Measurements from ENCODE around the gene MYBPH.

The MYBPH gene

DNA sequence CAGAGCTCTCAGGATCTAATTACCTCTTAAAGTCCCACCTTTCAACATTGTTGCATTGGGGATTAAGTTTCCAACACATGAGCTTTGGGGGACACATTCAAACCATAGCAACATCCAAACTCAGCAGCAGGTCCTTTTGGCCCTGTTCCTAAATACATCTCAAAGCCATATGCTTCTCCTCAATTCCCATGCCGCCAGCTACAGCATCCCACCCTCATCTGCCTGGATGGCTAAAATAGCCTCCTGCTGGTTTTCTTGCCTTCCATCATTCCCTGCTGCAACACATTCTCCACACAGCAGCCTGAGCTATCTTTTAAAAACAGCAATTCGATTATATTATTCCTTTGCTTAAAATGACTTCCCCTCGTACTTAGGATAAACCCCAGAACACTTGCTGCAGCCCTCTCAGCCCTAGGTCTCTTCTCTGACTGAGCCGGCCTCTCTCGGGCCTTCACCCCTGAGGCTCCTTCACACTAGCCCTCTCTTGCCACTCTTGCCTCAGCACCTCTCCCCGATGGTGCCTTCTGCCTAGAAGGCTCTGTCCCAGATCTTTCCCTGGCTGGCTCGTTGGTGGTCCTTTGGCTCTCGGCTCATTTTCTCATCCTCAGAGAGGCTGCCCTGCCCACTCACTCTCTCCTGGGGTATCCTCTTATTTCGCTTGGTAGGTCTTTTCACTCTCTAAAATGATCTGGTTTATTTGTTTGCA lies 16.5 kb downstream of the MYBPH start:
- Histone ChIP-seq H3K4me3 (ENCODE audit: insufficient read depth, low read depth, low read length) (no peak overlapping the region), H3K9me3 (ENCODE audit: control insufficient read depth, low read length) (no peaks in the 10 kb centered on the region), H3K4me1 (ENCODE audit: control insufficient read depth, insufficient read depth, low read length) (peaks cover 29% of the 10 kb centered on the region), H3K36me3 (ENCODE audit: control insufficient read depth, insufficient read depth, low read length) (no peaks in the 10 kb centered on the region), H3K27ac (ENCODE audit: insufficient read depth, low read depth, low read length, poor library complexity, severe bottlenecking) (no peak overlapping the region), H3K27me3 (ENCODE audit: control insufficient read depth, insufficient read depth, low read length, poor library complexity, severe bottlenecking) (no peaks in the 10 kb centered on the region)
- 78 to 84% methylated on average over 8 to 9 of the region's 9 CpGs for WGBS, 2 experiments

DNA sequence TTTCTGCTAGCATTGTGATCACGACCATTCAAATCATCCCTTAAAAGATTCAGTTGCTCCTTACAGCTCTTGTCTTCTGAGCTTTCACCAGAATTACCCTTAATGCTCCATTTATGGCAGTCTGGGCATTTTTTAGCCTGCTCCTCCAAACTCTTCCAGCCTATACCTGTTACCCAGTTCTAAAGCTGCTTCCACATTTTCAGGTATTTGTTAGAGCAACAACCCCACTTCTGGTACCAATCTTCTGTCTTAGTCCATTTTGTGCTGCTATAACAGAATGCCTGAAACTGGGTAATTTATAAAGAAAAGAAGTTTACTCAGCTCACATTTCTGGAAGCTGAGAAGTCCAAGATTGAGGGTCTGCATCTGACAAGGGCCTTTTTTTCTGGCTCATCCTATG lies 17.2 kb downstream of the MYBPH start:
- WGBS, 2 experiments: 90 to 98% methylated on average over 1 of the region's 1 CpG
- Histone ChIP-seq H3K4me1 (ENCODE audit: control insufficient read depth, insufficient read depth, low read length) (peaks cover 36% of the 10 kb centered on the region), H3K4me3 (ENCODE audit: insufficient read depth, low read depth, low read length) (no peak overlapping the region), H3K9me3 (ENCODE audit: control insufficient read depth, low read length) (no peaks in the 10 kb centered on the region), H3K36me3 (ENCODE audit: control insufficient read depth, insufficient read depth, low read length) (no peaks in the 10 kb centered on the region), H3K27me3 (ENCODE audit: control insufficient read depth, insufficient read depth, low read length, poor library complexity, severe bottlenecking) (no peaks in the 10 kb centered on the region), H3K27ac (ENCODE audit: insufficient read depth, low read depth, low read length, poor library complexity, severe bottlenecking) (no peak overlapping the region)

DNA sequence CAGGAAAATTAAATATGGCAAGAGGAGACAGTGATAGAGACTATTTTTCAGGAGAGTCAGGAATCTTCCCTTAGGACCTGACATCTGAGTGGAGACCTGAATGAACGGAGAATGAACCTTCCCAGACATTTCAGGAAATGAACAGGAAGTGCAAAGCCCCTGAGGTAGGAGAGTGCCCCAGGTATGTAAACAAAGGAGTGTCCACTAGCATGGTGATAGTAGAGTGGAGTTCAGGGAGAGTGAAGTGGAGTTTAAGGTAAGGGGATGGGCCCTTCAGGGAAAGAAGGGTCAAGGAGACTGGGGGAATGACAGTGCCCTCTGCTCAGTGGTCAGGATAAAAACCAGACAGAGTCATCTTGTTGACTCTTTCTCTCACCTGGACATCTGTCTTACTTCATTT lies 19.3 kb downstream of the MYBPH start:
- Histone ChIP-seq H3K9me3 (ENCODE audit: control insufficient read depth, low read length) (no peaks in the 10 kb centered on the region), H3K4me1 (ENCODE audit: control insufficient read depth, insufficient read depth, low read length) (peaks cover 56% of the 10 kb centered on the region), H3K27me3 (ENCODE audit: control insufficient read depth, insufficient read depth, low read length, poor library complexity, severe bottlenecking) (no peaks in the 10 kb centered on the region), H3K4me3 (ENCODE audit: insufficient read depth, low read depth, low read length) (no peak overlapping the region), H3K27ac (ENCODE audit: insufficient read depth, low read depth, low read length, poor library complexity, severe bottlenecking) (no peak overlapping the region), H3K36me3 (ENCODE audit: control insufficient read depth, insufficient read depth, low read length) (no peaks in the 10 kb centered on the region)
- whole genome bisulfite sequencing, 2 experiments: 92 to 100% methylated on average over 1 of the region's 1 CpG

DNA sequence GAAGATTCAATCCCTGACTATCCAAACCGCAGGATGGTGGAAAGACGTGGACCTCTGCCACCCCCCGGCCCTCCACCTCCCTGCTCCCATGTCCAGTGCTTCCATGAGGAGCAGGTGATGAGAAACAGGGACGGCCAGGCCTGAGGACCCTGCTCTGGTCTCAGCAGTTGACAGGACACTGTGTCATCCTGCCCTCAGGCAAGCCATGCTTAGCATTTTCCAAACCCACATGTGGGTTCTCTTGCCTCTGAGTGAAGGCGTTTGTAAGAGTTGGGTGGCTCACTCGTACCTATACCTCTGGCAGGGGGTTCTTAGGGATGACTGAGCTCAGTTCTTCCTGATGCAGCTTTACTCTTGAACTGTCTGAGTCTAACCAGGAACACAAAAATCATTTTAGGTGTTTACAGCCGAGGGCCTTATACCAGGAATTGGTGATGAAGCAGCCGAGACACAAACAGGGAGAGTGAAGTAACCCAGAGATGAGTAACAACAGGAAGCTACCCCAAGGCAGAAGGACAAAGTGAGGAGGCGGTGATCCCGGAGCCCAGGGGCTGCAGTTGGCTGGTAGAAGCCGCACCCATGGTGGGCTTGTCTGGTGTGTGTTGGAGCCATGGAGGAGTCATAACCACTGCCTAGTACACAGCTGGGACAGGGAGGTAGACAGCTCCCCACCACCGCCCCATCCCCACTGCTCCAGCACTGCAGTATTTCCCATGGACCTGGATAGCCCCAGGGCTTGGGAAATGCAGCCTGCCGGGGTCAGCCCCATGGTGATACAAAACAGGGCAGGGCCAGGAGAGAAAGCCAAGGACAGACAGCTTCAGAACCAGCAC lies 21.4 kb downstream of the MYBPH start:
- no peak overlapping the region for H3K4me3 ChIP-seq (ENCODE audit: insufficient read depth, low read depth, low read length)
- no peaks in the 10 kb centered on the region for H3K9me3 ChIP-seq (ENCODE audit: control insufficient read depth, low read length)
- H3K27ac ChIP-seq (ENCODE audit: insufficient read depth, low read depth, low read length, poor library complexity, severe bottlenecking): no peak overlapping the region
- H3K4me1 ChIP-seq (ENCODE audit: control insufficient read depth, insufficient read depth, low read length): peaks cover 70% of the 10 kb centered on the region
- 80 to 83% methylated on average over 13 of the region's 13 CpGs for WGBS, 2 experiments
- no peaks in the 10 kb centered on the region for H3K27me3 ChIP-seq (ENCODE audit: control insufficient read depth, insufficient read depth, low read length, poor library complexity, severe bottlenecking)
- no peaks in the 10 kb centered on the region for H3K36me3 ChIP-seq (ENCODE audit: control insufficient read depth, insufficient read depth, low read length)

DNA sequence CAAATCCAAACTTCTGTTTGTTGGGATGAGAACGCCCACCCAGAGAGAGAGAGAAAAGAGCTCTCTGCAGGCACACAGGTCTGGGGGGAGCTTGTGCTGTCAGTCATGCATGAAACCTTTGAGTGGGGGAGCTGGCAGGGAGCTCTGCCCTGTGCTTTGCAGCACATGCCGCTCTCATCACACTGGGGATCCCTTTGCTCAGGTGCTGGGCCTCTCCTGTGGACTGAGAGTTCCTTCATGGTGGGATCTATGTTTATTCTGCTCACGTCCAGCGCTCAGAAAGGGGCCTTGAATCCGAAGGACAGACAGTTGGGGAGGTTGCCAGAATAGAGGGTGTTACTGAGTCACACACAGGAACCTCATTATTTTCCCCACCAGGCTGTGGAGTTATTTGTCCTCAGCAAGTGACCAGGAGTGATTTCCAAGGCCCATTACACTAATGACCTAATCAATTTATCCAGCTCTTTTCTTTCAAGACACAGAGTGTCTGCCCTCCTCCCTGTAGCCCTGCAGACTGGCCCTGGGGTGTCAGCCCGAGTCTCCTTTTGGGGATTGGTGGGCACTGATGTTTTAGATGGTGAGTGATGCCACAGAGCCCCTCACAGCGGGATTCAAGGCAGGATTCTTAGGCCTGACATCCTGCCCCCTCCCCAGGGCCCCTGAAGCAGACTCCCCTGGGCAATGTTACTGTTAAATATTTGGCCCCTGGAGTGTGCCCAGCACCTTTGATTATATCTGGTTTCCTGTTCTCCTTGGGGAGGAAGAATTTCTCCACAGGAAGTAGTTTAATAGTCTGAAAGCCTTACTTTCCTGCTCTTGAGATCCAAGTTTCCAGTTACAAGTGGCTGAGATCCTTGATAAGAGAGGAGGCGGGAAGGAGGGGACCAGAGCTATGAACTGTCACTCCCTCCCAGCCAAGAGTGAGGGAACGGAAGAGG lies 22.3 kb downstream of the MYBPH start:
- Histone ChIP-seq H3K9me3 (ENCODE audit: control insufficient read depth, low read length) (no peaks in the 10 kb centered on the region), H3K27me3 (ENCODE audit: control insufficient read depth, insufficient read depth, low read length, poor library complexity, severe bottlenecking) (no peaks in the 10 kb centered on the region), H3K27ac (ENCODE audit: insufficient read depth, low read depth, low read length, poor library complexity, severe bottlenecking) (no peak overlapping the region), H3K4me1 (ENCODE audit: control insufficient read depth, insufficient read depth, low read length) (peaks cover 67% of the 10 kb centered on the region), H3K36me3 (ENCODE audit: control insufficient read depth, insufficient read depth, low read length) (no peaks in the 10 kb centered on the region), H3K4me3 (ENCODE audit: insufficient read depth, low read depth, low read length) (no peak overlapping the region)
- 32 to 37% methylated on average over 9 of the region's 9 CpGs for WGBS, 2 experiments

DNA sequence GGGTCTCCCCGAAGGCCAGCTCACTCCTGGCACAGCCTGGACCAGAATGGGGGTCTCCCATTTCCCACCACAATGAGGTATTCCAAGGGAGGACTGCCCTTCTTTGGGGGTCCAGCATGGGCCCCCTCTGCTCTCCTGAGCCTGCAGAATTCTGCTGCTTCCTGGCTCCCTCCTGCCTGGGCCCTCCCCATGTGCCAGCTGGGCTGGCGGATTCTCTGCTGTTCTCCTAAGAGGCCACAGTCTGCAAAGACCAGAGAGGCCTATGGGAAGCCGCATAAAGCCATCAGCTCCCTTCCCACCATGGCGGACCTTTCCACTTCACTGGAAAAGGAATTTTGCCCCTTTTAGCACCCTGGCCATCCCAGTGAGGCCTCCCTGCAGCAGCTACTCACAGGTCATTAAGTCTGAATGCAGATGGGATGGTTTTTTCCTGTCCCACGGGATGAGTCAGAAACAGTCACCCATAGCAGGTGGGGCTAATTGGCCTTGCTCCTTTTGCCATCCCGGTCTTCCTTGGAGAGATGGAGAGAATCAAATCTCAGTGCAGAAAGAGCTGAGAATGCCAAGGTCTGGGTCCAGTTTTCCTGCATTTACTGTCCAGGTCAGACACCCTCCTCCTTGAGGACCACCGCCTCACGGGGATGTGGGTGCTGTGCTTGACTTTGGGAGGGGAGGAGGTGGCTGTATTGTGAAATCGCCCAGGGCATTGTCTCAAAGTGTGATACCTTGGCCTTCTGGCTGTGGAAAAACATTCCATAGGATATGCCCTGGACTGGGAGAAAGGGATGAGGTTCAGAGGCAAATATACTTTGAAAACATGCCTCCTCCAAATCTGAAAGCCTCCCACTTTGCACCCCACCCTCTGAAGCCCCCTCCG lies 23.2 kb downstream of the MYBPH start:
- 38 to 39% methylated on average over 10 of the region's 10 CpGs for whole genome bisulfite sequencing, 2 experiments
- peaks cover 67% of the 10 kb centered on the region for H3K4me1 ChIP-seq (ENCODE audit: control insufficient read depth, insufficient read depth, low read length)
- no peaks in the 10 kb centered on the region for H3K36me3 ChIP-seq (ENCODE audit: control insufficient read depth, insufficient read depth, low read length)
- no peaks in the 10 kb centered on the region for H3K9me3 ChIP-seq (ENCODE audit: control insufficient read depth, low read length)
- no peaks in the 10 kb centered on the region for H3K27me3 ChIP-seq (ENCODE audit: control insufficient read depth, insufficient read depth, low read length, poor library complexity, severe bottlenecking)
- peak overlapping the region; percentile 77 for H3K27ac ChIP-seq (ENCODE audit: insufficient read depth, low read depth, low read length, poor library complexity, severe bottlenecking)
- no peak overlapping the region for H3K4me3 ChIP-seq (ENCODE audit: insufficient read depth, low read depth, low read length)

DNA sequence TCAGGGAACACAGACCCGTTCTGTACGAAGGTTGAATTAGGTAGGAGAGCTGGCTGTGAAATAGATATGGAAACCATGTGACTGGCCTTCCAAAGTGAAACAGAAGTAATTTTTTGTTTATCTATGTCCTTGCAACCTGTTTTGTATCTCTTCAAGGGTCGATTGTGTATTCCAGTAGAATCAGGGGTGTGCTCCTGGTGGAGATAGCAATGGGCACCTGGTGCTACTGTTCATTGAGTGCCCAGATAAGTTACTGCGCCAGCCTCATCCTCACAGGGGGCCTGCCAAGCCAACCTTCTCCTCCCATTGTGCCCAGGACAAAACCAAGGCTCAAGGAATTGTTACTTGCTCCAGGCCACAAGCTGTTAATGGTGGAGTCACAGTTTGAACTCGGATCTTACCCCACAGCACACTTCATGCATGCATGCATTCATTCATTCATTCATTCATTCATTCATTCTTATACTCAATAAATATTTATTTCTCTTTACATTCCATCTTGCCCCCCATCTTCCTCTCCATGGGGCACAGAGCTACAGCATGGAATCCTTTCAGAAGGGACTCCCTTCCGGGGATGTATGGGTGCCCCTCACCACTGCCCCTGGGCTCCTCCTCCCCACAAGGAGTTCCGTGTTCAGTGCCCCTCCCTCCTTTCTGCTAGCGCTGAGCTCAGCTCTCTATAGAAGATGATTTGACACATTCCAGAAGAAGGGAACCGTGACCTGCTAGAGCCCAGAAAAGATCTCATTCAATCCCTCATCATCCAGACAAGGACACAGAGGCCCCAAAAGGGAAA lies 24.1 kb downstream of the MYBPH start:
- WGBS, 2 experiments: 75 to 76% methylated on average over 9 of the region's 9 CpGs
- no peak overlapping the region for H3K27ac ChIP-seq (ENCODE audit: insufficient read depth, low read depth, low read length, poor library complexity, severe bottlenecking)
- peaks cover 67% of the 10 kb centered on the region for H3K4me1 ChIP-seq (ENCODE audit: control insufficient read depth, insufficient read depth, low read length)

DNA sequence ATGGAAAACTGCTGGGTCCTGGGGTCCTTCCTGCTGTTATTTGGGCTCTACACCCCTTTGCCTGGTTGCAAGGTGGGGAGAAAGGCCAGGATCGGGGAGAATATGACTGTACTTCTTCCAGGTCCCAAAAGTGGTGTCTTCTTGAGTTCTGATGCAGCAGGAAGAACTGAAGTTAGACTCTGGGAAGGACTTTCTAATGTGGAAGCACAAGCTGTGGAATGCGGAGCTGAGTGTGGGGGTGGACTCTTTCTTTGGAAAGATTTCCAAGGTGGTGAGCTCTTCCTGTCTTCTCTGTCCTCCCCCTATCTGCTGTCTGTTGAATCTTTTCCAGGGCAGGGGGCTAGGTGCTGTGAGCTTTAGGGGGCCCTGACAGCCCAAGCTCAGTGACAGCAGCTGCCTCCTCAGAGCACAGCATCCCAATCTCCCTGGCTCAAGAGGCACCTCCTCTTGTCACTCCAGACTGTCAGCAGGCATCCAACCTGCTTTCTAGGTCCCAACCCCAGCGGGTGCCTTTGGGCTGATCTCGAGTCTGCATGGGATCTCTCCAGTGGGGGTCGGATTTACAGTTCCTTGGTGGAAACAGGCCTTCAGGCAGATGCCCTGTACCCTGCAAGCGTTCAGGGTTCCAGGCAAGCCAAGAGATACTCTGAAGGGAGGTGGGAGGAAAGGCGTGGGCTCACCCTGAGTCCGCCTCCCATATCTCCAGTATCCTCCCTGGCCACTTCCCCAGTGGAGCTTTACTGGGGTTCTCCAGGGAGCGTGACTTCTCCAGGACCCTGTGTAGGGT lies 24.9 kb downstream of the MYBPH start:
- H3K4me3 ChIP-seq (ENCODE audit: insufficient read depth, low read depth, low read length): no peak overlapping the region
- H3K27ac ChIP-seq (ENCODE audit: insufficient read depth, low read depth, low read length, poor library complexity, severe bottlenecking): no peak overlapping the region
- H3K4me1 ChIP-seq (ENCODE audit: control insufficient read depth, insufficient read depth, low read length): peaks cover 65% of the 10 kb centered on the region
- WGBS, 2 experiments: 81 to 83% methylated on average over 9 of the region's 9 CpGs
- H3K27me3 ChIP-seq (ENCODE audit: control insufficient read depth, insufficient read depth, low read length, poor library complexity, severe bottlenecking): no peaks in the 10 kb centered on the region
- no peaks in the 10 kb centered on the region for H3K36me3 ChIP-seq (ENCODE audit: control insufficient read depth, insufficient read depth, low read length)
- no peaks in the 10 kb centered on the region for H3K9me3 ChIP-seq (ENCODE audit: control insufficient read depth, low read length)

More for the DNA sequence above, 24.1 kb downstream of the MYBPH start:
- Histone ChIP-seq H3K9me3 (ENCODE audit: control insufficient read depth, low read length) (no peaks in the 10 kb centered on the region), H3K27me3 (ENCODE audit: control insufficient read depth, insufficient read depth, low read length, poor library complexity, severe bottlenecking) (no peaks in the 10 kb centered on the region), H3K36me3 (ENCODE audit: control insufficient read depth, insufficient read depth, low read length) (no peaks in the 10 kb centered on the region), H3K4me3 (ENCODE audit: insufficient read depth, low read depth, low read length) (no peak overlapping the region)

All from ectodermal cell (in vitro differentiated cells).